CD4-positive, alpha-beta T cell treated with Interleukin-1 beta for 1 hour (primary cell): Measurements from ENCODE around the gene PEA15.

Source experiments
- DNase-seq, 2 donors: peaks; one replicate each; pipeline ENCODE4 v3.0.0-alpha.2; 2020 to 2022

PEA15 gene

GRCh38 chr1:160186246-160186645 is 18.9 kb upstream of the PEA15 start:
- DNase-seq = no peak

GRCh38 chr1:160186729-160187128 is 18.5 kb upstream of the PEA15 start:
- no peak for DNase-seq

- DNase-seq = no peak
Measured at GRCh38 chr1:160187407-160187806, 17.8 kb upstream of the PEA15 start.

GRCh38 chr1:160188341-160188740 is 16.8 kb upstream of the PEA15 start:
- no peak for DNase-seq

- no peak for DNase-seq
Measured at GRCh38 chr1:160189649-160190625, 15.2 kb upstream of the PEA15 start, which contains the start of gene CASQ1. Gene CASQ1, plus strand, starts transcription at chr1:160190575. Its CDS starts 177 bp downstream, at chr1:160190752.

GRCh38 chr1:160191756-160192155 is 13.4 kb upstream of the PEA15 start:
- DNase-seq = no peak

- DNase-seq = no peak
Measured at GRCh38 chr1:160192234-160192633, 12.9 kb upstream of the PEA15 start.

GRCh38 chr1:160193091-160193819 is 11.9 kb upstream of the PEA15 start:
- DNase-seq = peak; percentile 75 to 78

- no peak for DNase-seq
Measured at GRCh38 chr1:160193832-160194736, 11.1 kb upstream of the PEA15 start.

GRCh38 chr1:160194737-160195059 is 10.5 kb upstream of the PEA15 start:
- DNase-seq = no peak

GRCh38 chr1:160196143-160196542 is 9.0 kb upstream of the PEA15 start:
- DNase-seq = no peak

- DNase-seq = no peak
Measured at GRCh38 chr1:160197231-160197630, 8.0 kb upstream of the PEA15 start.

- no peak for DNase-seq
Measured at GRCh38 chr1:160200786-160201185, 4.4 kb upstream of the PEA15 start.

- DNase-seq = peak; percentile 43 to 73
Measured at GRCh38 chr1:160204526-160205241, 500 bp upstream of the PEA15 start.

GRCh38 chr1:160206036-160206389 is 829 bp downstream of the PEA15 start:
- DNase-seq = peak; percentile 52 to 61

GRCh38 chr1:160206421-160207117 is 1.4 kb downstream of the PEA15 start:
- peak in 1 of 2 donors; percentile 20 for DNase-seq

- DNase-seq = no peak
Measured at GRCh38 chr1:160207118-160207650, 2.0 kb downstream of the PEA15 start.

- DNase-seq = no peak
Measured at GRCh38 chr1:160207771-160208556, 2.8 kb downstream of the PEA15 start.

GRCh38 chr1:160208557-160209320 is 3.6 kb downstream of the PEA15 start:
- DNase-seq = no peak
